HG03565 (cell line): Measurements from ENCODE around the gene SLC22A17.

ENCODE experiments used
- ATAC-seq: cut with Tn5 transposase; IDR thresholded peaks from one replicate; pipeline ENCODE4 v1.9.1; 2021; ENCODE audit warnings: mild to moderate bottlenecking, moderate library complexity; ENCODE audit not compliant: unreplicated experiment

Gene SLC22A17

GRCh38 chr14:23308721-23309445 lies 43.8 kb downstream of the SLC22A17 start:
- ATAC-seq, result no peak

GRCh38 chr14:23307687-23308644 lies 44.7 kb downstream of the SLC22A17 start:
- ATAC-seq, result no peak

- ATAC-seq, result no peak
Observed at GRCh38 chr14:23307146-23307530, 45.5 kb downstream of the SLC22A17 start.

GRCh38 chr14:23306412-23307145 lies 46.1 kb downstream of the SLC22A17 start, which contains the start of gene BCL2L2:
Gene BCL2L2, plus strand, starts transcription at chr14:23306833. Its CDS starts 935 bp downstream, at chr14:23307768.
- no peak for ATAC-seq

DNA sequence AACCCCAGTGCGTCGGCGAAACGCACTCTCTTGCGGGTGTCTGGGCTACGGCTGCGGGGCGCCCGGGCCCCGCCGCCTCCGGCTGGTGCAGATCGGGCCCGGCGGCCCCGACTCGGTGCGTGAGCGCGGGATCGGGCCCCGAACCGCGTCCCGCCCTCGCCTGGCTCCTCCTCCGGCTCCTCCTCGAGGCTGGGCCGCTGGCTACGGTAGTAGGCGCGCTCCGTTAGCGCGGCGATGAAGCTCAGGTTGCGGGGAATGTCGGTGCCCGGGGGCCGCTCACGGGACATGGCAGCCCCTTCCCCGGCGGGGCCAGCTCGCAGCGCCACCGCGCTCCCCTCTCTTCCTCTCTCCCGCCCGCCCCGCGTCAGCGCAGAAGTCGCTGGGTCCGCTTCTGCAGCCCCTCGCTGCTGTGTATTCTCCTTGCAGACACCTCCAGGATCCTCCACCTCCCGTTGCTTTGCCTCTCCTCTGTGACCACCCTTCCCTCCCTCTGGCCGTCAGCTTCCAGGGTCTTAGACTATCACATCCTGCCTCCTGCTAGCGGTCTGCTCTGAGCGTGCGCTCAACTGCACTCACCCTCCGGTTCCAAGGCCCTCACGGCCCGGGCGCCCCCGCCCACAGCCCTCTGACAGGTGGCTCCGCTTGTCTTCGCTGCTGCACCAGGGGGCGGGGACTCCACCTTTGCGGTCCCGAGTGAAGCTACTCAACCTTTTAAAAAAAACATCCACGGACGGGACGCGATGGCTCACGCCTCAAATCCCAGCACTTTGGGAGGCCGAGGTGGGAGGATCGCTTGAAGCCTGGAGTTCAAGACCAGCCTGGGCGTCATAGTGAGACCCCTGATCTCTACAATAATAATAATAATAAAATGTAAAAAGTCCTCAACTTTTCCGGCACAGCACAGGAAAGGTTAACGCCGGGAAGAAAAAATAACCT lies 50.1 kb downstream of the SLC22A17 start, which contains the start of gene PPP1R3E:
TSS of gene PPP1R3E (minus strand) at position 570 of the 936 bp plus-strand sequence. CDS start at position 287, 283 bp downstream.
- ATAC-seq, result no peak

- ATAC-seq, result no peak
Observed at GRCh38 chr14:23301969-23302289, 50.8 kb downstream of the SLC22A17 start.

DNA sequence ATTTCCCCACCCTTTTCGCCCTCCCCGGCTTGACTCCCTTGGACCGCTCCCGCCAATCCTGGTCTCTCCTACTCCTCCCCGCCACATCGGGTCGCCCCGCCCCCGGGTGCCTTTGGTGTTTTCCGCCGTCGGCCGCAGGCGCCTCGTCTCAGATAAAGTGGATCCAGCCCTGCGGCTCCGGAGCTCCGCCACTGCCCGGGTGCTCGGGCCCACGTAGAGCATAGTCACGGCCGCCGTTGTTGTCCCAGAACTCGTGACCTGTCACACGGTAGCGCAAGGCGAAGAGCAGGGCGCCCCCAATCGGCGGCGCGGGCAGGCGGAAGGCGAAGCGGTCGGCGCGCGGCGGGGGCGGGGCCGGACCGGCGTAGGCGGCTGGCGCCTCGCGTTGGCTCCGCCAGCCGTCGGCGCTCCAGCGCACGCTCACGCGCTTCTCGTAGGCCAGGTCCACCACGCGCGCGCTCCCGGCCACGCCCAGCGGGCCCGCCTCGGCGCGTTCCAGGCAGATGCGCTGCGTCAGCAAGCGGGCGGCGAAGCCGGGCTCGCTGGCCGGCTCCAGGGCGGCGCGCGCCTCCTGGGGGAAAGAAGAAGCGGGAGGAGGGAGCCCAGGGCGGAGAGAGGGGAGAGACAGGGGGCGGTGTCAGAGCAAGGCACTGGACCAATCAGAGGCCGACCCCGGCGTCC lies 51.3 kb downstream of the SLC22A17 start:
- ATAC-seq, result peak; percentile 74

- ATAC-seq, result no peak
Observed at GRCh38 chr14:23300687-23301223, 51.9 kb downstream of the SLC22A17 start.

GRCh38 chr14:23299986-23300686 lies 52.6 kb downstream of the SLC22A17 start:
- no peak for ATAC-seq

DNA sequence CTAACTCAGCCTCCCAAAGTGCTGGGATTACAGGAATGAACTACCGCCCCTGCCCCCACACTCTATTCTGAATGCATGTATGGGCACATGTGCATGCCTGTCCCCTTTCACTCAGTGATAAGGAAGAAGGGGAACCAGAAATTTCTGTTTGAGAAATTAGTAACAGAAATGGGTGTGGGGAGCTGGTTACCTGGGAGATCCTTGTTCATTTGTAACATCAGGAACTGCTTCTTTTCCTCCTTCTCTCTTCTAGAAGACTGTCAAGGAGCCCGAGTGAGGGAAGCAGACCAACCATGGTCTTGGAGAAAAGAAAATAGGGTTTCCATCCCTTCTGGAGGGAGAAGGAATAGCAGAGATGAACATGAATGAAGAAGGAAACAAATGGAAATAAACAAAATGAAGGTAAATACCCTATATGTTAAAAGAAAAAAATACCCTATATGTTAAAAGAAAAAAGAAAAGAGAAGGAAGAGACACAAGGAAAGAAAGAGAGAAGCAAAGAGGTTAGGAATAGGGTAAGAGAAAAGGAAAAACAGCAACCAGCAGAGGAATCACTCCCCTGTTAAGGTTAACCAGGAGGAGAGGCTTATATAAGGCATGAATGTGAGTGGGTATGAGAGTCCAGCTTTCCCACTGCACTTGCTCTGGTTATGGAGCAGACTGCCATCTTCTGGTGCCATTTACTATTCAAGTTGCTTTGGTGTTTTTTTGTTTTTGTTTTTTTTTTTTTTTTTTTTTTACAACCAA lies 53.3 kb downstream of the SLC22A17 start:
- ATAC-seq, result no peak

- ATAC-seq, result no peak
Observed at GRCh38 chr14:23297611-23298277, 54.9 kb downstream of the SLC22A17 start.

DNA sequence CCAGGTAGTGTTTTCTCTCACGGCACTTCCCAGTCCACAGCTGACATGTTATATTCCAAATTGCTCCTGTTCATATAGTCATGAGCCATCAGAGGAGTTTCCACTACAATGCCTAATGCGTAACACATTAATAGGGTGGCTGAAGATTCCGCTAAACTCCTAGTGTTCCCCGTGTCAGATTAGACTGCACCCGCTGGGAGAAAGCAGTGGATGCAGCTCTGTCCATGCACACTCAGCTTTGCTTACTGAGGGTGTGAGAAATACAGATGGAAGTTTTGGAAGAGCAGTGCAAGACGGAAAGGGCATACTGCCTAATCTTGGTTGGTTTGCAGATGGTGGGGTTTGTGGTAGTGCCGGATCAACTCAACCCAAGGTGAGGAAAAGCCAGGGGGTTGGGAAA lies 55.6 kb downstream of the SLC22A17 start:
- no peak for ATAC-seq
